ENCODE results near the gene LILRA5.
"Not testable (repeated sequence)": the region's sequence is repeated elsewhere in the genome, so short reads cannot be mapped to it uniquely, and the experiment has no call there.

The LILRA5 gene

GRCh38 chr19:54333586-54334298 lies 20.8 kb upstream of the LILRA5 start:
- DNase-seq (ENCODE audit: low read depth), result no peak

- DNase-seq (ENCODE audit: low read depth), result no peak
Observed at GRCh38 chr19:54332149-54332548, 19.2 kb upstream of the LILRA5 start.

DNA sequence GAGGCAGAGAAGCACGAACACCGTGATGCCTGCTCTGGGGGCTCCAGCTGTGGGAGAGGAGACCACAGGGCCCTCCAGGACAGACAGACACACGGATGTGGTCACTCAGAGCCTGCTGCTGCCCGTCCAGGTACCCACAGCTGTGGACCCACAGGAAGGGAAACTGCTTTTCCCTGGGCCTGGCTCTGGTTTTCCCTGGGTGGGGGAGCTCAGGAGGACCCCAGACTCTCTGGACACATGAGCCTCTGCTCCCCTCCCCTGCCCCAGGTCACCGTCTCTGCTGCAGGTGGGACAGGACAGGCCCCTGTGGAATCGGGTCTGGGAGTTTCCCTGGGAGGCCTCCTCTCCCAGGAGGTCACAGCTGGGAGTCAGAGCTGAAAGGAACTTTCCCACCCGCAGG lies 18.7 kb upstream of the LILRA5 start:
- no peak for DNase-seq (ENCODE audit: low read depth)

DNA sequence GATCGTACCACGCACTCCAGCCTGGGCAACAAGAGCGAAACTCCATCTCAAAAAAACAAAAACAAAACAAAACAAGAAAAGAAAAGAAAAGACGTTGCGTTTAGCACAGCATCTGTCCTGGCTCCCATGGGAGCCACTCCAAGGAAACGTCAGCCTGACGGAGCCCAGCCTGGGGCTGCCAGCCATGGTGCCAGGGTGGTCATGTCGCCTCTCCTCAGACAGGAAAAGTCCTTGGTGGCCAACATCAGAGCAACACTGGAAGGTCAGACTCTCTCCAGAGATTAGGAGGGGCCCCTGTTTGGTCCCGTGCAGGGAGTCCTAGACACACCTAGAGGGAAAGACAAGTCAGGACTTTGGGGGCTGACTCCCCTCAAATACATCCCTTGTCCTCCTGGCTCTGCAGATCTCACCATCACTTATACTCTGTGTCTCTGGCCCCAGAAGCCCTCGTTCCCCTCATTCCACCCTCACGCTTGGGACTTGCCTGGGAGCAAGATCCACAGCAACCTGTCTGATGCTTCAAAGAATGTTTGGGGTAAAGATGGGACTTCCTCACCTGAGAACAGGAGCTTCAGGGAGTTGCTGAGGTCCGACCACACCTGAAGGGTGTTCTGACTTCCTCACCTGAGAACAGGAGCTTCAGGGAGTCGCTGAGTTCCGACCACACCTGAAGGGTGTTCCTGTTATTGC lies 16.7 kb upstream of the LILRA5 start:
- DNase-seq (ENCODE audit: low read depth), result no peak

DNA sequence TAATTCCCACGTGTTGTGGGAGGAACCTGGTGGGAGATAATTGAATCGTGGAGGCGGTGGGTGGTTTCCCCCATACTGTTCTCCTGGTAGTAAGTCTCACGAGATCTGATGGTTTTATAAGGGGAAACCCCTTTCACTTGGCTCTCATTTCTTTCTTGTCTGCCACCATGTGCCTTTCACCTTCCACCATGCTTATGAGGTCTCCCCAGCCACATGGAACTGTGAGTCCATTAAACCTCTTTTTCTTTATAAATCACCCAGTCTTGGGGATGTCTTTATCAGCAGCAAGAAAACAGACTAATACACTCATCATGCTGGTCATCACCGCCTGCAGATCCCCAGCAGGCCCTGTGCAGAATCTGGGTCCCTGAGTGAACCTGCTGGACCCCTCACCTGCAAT lies 15.8 kb upstream of the LILRA5 start:
- DNase-seq (ENCODE audit: low read depth), result not testable (repeated sequence)

DNA sequence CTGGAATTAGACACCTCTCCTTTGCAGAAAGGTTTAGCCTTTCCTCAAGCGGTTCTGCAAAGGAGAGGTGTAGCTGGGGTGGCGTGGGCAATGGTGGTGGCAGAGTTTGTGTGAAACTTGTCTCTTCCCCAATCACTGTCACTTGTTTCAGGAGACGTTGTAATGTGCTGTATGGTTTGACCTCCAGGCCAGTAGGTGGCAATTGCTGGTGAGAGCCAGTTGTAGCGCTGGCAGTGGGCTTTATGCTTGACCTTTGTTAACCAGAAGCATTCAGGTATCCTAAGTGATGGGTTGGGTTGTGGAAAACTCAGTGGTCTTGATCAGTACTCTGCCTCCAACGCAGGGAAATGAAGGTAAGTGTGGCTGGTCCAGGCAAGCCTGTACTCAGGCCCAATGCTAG lies 12.7 kb upstream of the LILRA5 start:
- no peak for DNase-seq (ENCODE audit: low read depth)

- no peak for DNase-seq (ENCODE audit: low read depth)
Observed at GRCh38 chr19:54325194-54325621, 12.2 kb upstream of the LILRA5 start.

DNA sequence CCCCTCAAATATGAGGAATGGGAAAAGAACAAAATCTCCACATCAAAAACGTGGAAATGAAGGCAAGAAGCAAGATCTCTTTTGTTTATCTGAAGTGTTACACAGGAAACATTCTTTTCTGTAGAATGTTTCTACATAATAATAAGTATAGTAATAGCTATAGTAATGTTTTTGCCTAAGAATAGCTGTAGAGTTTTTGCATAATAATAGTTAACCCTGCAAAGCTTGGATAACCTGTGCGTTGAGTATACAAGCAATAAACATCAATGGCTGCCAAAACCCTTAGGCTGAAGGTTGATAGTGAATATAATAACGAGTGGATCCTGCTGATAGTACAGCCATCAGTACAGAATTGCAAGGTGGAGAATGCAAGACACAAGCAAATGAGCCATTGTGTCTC lies 11.1 kb upstream of the LILRA5 start:
- no peak for DNase-seq (ENCODE audit: low read depth)

GRCh38 chr19:54322934-54323333 lies 10.0 kb upstream of the LILRA5 start:
- DNase-seq (ENCODE audit: low read depth), result not testable (repeated sequence)

DNA sequence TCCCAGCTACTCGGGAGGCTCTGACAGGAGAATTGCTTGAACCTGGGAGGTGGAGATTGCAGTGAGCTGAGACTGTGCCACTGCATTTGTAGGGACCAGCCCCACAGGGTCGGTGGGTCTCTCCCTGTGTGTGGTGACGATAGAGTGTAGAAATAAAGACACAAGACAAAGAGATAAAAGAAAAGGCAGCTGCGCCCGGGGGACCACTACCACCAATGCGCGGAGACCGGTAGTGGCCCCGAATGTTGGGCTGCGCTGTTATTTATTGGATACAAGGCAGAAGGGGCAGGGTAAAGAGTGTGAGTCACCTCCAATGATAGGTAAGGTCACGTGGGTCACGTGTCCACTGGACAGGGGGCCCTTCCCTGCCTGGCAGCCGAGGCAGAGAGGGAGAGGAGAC lies 9.3 kb upstream of the LILRA5 start:
- DNase-seq (ENCODE audit: low read depth), result not testable (repeated sequence)

DNA sequence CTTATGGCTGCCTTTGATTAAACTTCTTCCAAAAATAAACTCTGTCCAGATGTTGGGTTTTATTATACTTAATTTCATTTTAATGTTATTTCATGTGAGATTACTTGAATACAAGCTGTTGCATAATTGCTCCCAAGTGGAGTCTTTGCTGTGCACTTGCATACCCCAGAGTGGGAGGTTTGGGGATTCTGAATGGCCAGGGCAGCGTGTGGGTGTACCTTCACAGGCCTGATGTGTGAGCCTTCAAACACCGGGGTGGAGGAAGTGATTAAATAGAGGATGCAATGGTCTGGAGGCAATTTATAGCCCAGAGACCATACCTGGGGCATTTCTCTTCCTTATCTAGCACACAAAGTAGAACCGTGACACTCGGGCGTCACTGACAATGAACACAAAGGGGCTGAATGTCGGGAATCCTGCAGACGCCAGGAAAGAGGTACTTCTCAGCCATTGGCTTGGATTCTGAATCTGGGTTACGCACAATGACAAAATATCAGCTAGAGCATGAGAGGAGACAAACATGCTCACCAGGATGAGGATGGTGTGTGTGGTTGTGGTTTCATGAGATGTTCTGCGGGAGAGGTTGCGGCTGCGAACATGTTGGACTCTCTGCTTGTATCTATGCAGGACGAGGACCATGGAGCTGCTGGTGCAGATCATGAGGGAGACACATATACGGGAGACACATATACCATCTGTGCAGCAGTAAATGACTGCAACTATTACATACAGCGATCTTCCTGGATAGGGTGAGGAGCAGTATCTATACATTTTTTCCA lies 7.1 kb upstream of the LILRA5 start:
- no peak for DNase-seq (ENCODE audit: low read depth)

DNA sequence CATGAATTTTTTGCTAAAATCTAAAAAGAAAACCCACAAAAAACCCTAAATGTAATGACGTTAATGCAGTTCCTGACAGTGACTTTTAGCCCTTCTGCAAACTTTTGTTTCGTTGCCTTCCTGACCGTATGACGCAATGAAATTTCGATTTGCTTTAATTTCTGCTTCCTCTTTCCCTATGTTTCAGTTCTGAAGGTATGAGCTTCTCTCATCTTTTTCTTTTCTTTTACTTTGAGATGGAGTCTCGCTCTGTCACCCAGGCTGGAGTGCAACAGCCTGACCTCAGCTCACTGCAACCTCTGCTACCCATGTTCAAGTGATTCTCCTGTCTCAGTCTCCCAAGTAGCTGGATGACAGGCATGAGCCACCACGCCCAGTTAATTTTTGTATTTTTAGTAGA lies 6.1 kb upstream of the LILRA5 start:
- no peak for DNase-seq (ENCODE audit: low read depth)

DNA sequence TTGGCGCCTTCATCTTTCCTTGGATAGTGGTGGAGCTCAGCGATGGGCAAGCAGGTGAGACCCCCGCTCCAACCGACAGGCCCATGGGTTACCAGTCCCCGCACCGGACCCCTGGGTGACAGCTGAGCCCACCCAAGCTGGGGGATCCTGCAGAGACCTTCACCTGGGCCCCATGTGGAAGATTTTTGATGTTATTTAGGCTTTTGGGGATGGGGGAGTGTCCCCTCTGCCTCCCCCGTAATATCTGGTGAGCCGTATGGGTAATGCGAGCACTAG lies 4.9 kb upstream of the LILRA5 start:
- no peak for DNase-seq (ENCODE audit: low read depth)

- no peak for DNase-seq (ENCODE audit: low read depth)
Observed at GRCh38 chr19:54317108-54317964, 4.4 kb upstream of the LILRA5 start.

DNA sequence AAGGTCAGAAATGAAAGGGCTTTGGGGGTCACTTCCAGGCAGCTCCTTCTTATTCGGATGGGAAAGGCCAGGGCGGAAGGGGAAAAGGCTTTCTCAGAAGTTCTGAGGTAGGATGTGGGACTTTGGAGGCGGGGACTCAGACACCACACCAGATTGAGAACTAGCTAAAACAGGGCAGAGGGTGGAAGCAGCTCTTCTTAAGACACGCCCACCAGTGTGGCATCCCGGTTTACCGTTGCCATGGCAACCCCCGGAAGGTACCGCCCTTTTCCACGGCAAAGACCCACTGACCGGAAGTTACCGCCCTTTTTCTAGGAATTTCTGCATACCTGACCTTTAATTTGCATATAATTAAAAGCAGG lies 3.8 kb upstream of the LILRA5 start:
- DNase-seq (ENCODE audit: low read depth), result no peak

DNA sequence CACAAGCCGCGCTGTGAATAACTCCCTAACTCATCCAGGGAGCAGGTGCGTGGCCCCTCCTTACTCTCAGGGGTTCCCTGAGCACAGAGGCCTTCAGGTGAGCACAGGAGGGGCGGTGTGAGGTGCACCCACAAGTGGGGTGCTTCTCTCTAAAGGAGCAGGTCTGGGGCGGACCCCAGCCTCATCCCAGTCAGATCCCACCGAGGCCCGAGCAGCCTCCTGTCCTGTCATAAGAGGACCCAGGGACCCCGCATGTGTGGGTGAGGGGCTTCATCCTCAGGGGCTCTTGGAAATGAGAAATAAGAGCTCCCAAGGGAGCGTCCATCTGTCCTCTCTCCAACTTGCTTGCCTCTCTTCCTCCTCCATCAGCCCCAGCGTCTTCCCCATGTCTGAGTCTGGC lies 3.0 kb upstream of the LILRA5 start:
- no peak for DNase-seq (ENCODE audit: low read depth)

- no peak for DNase-seq (ENCODE audit: low read depth)
Observed at GRCh38 chr19:54312011-54312410, 955 bp downstream of the LILRA5 start.

GRCh38 chr19:54311486-54311885 lies 1.5 kb downstream of the LILRA5 start:
- no peak for DNase-seq (ENCODE audit: low read depth)

DNA sequence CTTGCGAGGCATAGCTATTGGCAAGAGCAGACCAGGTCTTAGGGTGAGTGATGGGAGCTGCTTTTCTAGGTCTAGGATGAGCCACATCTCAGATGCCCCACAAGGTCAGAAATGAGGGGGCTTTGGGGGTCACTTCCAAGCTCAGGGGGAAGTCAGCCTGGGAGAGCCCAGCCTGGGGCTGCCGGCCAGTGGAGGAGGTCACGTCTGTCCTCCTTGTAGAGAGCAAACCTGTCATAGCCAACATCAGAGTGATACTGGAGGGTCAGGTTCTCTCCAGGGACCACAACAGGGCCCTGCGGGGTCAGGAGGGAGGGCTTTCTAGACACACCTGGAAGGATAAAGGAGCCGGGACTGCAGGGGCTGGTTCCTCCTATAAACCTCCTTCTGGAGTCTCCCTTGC lies 2.4 kb downstream of the LILRA5 start:
- DNase-seq (ENCODE audit: low read depth), result no peak

GRCh38 chr19:54309811-54310210 lies 3.2 kb downstream of the LILRA5 start:
- DNase-seq (ENCODE audit: low read depth), result no peak

DNA sequence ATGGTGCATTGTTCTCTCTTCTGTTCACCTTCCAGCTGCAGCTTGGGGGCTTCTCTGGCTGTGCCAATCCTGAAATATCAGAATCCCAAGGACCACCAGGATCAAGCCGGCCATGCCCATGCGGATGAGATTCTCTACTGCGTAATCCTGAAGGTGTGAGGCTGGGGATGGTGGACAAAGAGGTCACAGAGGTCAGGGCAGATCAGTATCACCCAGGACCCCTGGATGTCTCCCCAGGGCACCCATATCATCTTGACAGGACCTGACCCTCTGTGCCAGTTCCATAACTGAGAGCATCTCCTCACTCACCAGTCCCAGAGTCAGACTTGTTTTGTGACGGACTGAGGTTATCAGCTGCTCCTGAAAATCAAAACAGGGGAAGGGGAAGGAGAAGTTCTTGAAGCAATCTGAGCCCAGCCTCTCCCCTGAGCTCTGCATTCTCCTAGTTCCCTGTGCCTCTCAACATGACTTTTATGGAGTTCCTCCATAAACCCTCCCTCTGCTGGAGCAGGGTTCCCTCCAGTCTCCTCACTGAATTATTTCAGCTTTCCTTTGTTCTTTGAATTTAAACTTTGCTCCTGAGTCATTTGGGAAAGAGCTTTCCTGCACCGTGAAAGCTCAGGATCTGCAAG lies 5.5 kb downstream of the LILRA5 start:
- DNase-seq (ENCODE audit: low read depth), result no peak

GRCh38 chr19:54305141-54305540 lies 7.8 kb downstream of the LILRA5 start:
- no peak for DNase-seq (ENCODE audit: low read depth)
